K562 (cell line): ENCODE measurements around the gene TSC22D3. TPM values are rescaled to one million over a fixed set of nuclear protein-coding genes. Genes with fewer than 3 reads are reported as not detected.

Source experiments
- ATF7 ChIP-seq: fragments of 450-650 bp; IDR thresholded peaks from 2 replicates; pipeline ENCODE4 v1.7.1; 2014; ENCODE audit warnings: mild to moderate bottlenecking, moderate library complexity
- CBX5 ChIP-seq: IDR thresholded peaks from 2 replicates; pipeline ENCODE4 v1.6.1; 2014; ENCODE audit warnings: low read depth, borderline replicate concordance
- DDX20 ChIP-seq: fragments of 450-650 bp; IDR thresholded peaks from 2 replicates; pipeline ENCODE4 v1.6.1; 2016; ENCODE audit warnings: missing genetic modification characterization, low read depth, mild to moderate bottlenecking, missing compliant biosample characterization, moderate library complexity
- ETV5 ChIP-seq: sonication (generic); formaldehyde crosslinking; IDR thresholded peaks from 2 replicates; pipeline ENCODE4 v1.4.0; 2020; ENCODE audit warnings: low read depth, mild to moderate bottlenecking, missing genetic modification reagents
- FOXA3 ChIP-seq, 2 experiments: fragments of 450-650 bp in 1 of 2; sonication (generic) in 1 of 2; formaldehyde crosslinking; IDR thresholded peaks in 1 of 2; conservative IDR thresholded peaks in 1 of 2; 2 replicates each; pipeline versions ENCODE4 v1.4.0 to v1.8.0; 2020 to 2022; ENCODE audit warnings: mild to moderate bottlenecking in 2 of 2, missing genetic modification reagents in 1 of 2
- HNRNPK ChIP-seq: fragments of 200-400 bp; formaldehyde crosslinking; IDR thresholded peaks from one replicate; pipeline ENCODE4 v1.6.1; 2018; ENCODE audit warnings: mild to moderate bottlenecking, low read depth, low read length; ENCODE audit not compliant: poor library complexity, severe bottlenecking
- HNRNPLL ChIP-seq: fragments of 200-400 bp; formaldehyde crosslinking; IDR thresholded peaks from 2 replicates; pipeline ENCODE4 v1.6.1; 2017; ENCODE audit warnings: low read length, low read depth, mild to moderate bottlenecking; ENCODE audit not compliant: poor library complexity, severe bottlenecking
- MAZ ChIP-seq, 2 experiments: fragments of 450-650 bp in 1 of 2; sonication (generic) in 1 of 2; formaldehyde crosslinking; IDR thresholded peaks in 1 of 2; conservative IDR thresholded peaks in 1 of 2; 2 replicates each; pipeline versions ENCODE4 v1.4.0 to v1.5.0; 2020; ENCODE audit warnings: mild to moderate bottlenecking in 1 of 2, missing genetic modification reagents in 1 of 2
- MED1 ChIP-seq: sonication (generic); formaldehyde crosslinking; IDR thresholded peaks from 2 replicates; pipeline ENCODE4 v1.8.1; 2023; ENCODE audit warnings: missing genetic modification reagents, borderline replicate concordance
- MTA3 ChIP-seq: fragments of 450-650 bp; formaldehyde crosslinking; IDR thresholded peaks from 2 replicates; pipeline ENCODE4 v1.6.1; 2017; ENCODE audit warnings: mild to moderate bottlenecking, borderline replicate concordance
- NONO ChIP-seq, 2 experiments: fragments of 200-400 bp in 1 of 2; fragments of 450-650 bp in 1 of 2; formaldehyde crosslinking in 1 of 2; IDR thresholded peaks; 2 replicates each; pipeline ENCODE4 v1.6.1; 2017; ENCODE audit warnings: low read depth in 2 of 2, mild to moderate bottlenecking in 2 of 2, moderate library complexity in 2 of 2, low read length in 1 of 2
- NR2F6 ChIP-seq: fragments of 450-650 bp; formaldehyde crosslinking; IDR thresholded peaks from 2 replicates; pipeline ENCODE4 v1.4.0; 2020; ENCODE audit warnings: mild to moderate bottlenecking
- RAD51 ChIP-seq: fragments of 450-650 bp; IDR thresholded peaks from 2 replicates; pipeline ENCODE4 v1.7.1; 2016; ENCODE audit warnings: low read depth, mild to moderate bottlenecking, borderline replicate concordance
- RCOR1 ChIP-seq, 2 experiments: IDR thresholded peaks; 2 replicates each; pipeline ENCODE4 v1.6.1; 2012; ENCODE audit warnings: low read depth in 2 of 2, low read length in 2 of 2, borderline replicate concordance in 1 of 2, improper control_type of control experiment in 1 of 2
- SNIP1 ChIP-seq: fragments of 450-650 bp; IDR thresholded peaks from 2 replicates; pipeline ENCODE4 v1.7.1; 2017; ENCODE audit warnings: low read depth, mild to moderate bottlenecking
- SP2 ChIP-seq: IDR thresholded peaks from 2 replicates; pipeline ENCODE4 v1.6.1; 2011; ENCODE audit warnings: mild to moderate bottlenecking, low read depth, low read length, moderate library complexity; ENCODE audit not compliant: poor library complexity, severe bottlenecking; ENCODE audit errors: extremely low read depth
- SRF ChIP-seq, 2 experiments: fragments of 250-450, 450-650 bp in 1 of 2; sonication (Bioruptor Pico) in 1 of 2; sonication (generic) in 1 of 2; formaldehyde crosslinking; IDR thresholded peaks; 2 replicates each; pipeline versions ENCODE4 v1.5.0 to v1.5.1; 2020 to 2022; ENCODE audit warnings: mild to moderate bottlenecking in 1 of 2, missing genetic modification reagents in 1 of 2
- XRCC4 ChIP-seq: IDR thresholded peaks from one replicate; pipeline ENCODE4 v1.6.1; 2011; ENCODE audit not compliant: insufficient read depth, insufficient read length; ENCODE audit errors: extremely low read depth
- ZNF785 ChIP-seq: fragments of 250-450 bp; sonication (Bioruptor Pico); IDR thresholded peaks from 2 replicates; pipeline ENCODE4 v1.4.0; 2020; ENCODE audit warnings: mild to moderate bottlenecking
- polyA plus RNA-seq, 8 experiments: library from polyadenylated mRNA; depleted of rRNA in 4 of 8; stranded (reverse) in 5 of 8; unstranded in 3 of 8; fragments of >200 nt; fragmentation: Nextera tagmentation in 2 of 8; fragmentation: Illumina TruSeq in 1 of 8; extraction: Ambion mirVana in 2 of 8; extraction: Trizol in 1 of 8; gene quantifications; 2 replicates each; pipeline versions ENCODE4 v1.2.1 to v1.2.3, GENCODE V29; 2011 to 2014; ENCODE audit warnings: inconsistent platforms in 1 of 8, missing spikeins in 1 of 8
- total RNA-seq, 7 experiments: library from RNA; depleted of rRNA in 6 of 7; stranded (reverse); fragments of >200 nt in 6 of 7; fragmentation: Illumina TruSeq in 2 of 7; extraction: Trizol in 2 of 7; gene quantifications; 2 replicates each; pipeline versions ENCODE4 v1.2.1 to v1.2.3, GENCODE V29; 2011 to 2021; ENCODE audit warnings: low replicate concordance in 1 of 7
- TF ChIP-seq, protein P1 (sequence below): fragments of 200-800 bp; sonication (Bioruptor generic); IDR thresholded peaks from 2 replicates; pipeline ENCODE4 v1.6.1; 2017; ENCODE audit warnings: missing genetic modification characterization, missing compliant biosample characterization
- TF ChIP-seq, protein P2 (sequence below): fragments of 250-450 bp; sonication (Bioruptor Pico); IDR thresholded peaks from 2 replicates; pipeline ENCODE4 v1.8.0; 2021; ENCODE audit warnings: moderate library complexity, mild to moderate bottlenecking, inconsistent platforms
- TF ChIP-seq, protein P3 (sequence below), 2 experiments: IDR thresholded peaks; 2 replicates each; pipeline ENCODE4 v1.6.1; 2012; ENCODE audit warnings: improper control_type of control experiment in 2 of 2, low read depth in 2 of 2, low read length in 2 of 2, borderline replicate concordance in 1 of 2

The TSC22D3 gene
- total and polyA plus RNA-seq, 9 of the 15 experiments (the other 6 are each of a cell fraction or from before 2014, with no cell fraction given) = 0.48 to 3.0 (median 0.87) TPM

DNA sequence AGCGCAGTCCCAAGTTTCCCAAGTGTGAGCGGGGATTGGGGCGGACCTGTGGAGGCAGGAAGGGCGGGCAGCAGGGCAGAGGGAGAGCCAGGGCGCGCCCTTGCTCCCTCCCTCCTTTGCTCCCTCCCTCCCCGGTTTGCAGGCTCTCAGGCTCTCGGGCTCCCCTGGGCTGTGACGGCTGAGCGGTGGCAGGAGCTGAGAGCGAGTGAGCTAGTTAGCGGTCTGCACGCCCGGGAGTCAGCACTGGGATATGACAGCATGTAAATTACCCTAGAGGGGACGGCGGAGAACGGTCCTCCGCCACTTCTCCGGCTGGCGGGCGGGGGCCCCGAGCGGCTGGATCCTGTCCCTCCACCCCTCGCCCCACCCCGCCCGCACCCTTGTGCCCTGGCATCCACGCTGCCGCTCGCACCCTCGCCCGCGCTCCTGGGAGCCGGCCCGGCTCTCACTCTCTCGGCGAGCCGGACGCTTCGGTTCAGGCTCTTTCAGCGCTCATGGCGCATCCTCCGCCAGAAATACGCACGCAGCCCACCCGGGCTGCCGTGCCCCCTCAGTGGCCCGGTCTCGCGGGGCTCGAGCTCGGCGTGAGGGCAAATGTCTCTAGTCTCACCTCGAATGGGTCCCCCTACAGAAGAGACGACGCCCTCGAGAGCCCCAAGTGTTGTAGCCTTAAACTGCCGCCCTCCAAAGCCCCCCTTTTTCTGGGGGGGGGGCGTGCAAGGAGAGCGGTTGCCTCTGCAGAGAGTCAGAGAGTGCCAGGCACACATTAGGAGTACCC is at the start of gene TSC22D3 (continued):
- TF ChIP-seq, protein P1, sequence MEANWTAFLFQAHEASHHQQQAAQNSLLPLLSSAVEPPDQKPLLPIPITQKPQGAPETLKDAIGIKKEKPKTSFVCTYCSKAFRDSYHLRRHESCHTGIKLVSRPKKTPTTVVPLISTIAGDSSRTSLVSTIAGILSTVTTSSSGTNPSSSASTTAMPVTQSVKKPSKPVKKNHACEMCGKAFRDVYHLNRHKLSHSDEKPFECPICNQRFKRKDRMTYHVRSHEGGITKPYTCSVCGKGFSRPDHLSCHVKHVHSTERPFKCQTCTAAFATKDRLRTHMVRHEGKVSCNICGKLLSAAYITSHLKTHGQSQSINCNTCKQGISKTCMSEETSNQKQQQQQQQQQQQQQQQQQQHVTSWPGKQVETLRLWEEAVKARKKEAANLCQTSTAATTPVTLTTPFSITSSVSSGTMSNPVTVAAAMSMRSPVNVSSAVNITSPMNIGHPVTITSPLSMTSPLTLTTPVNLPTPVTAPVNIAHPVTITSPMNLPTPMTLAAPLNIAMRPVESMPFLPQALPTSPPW (CRISPR knock-in tag) = peak; percentile 49
- TF ChIP-seq ETV5 (CRISPR knock-in tag) (no peak), SNIP1 (no peak), MAZ (CRISPR knock-in tag; conservative IDR thresholded peaks at IDR 0.05 in 1 of 2, IDR thresholded peaks at IDR 0.05 in 1 of 2) (peak; percentile 48 to 93; a peak in 2 of 4 replicates), MED1 (CRISPR knock-in tag) (no peak), CBX5 (no peak), MTA3 (no peak), HNRNPK (no peak), ATF7 (no peak), HNRNPLL (peak; percentile 96), NONO (IDR thresholded peaks at IDR 0.05; ENCODE audit: low read depth in 2 of 2, low read length in 1 of 2) (no peak), ZNF785 (no peak), DDX20 (tag) (no peak), RCOR1 (IDR thresholded peaks at IDR 0.05; ENCODE audit: borderline replicate concordance in 1 of 2, low read depth in 2 of 2, low read length in 2 of 2) (no peak), NR2F6 (CRISPR knock-in tag) (no peak), SRF (CRISPR knock-in tag; IDR thresholded peaks at IDR 0.05) (no peak), RAD51 (no peak), FOXA3 (CRISPR knock-in tag; conservative IDR thresholded peaks at IDR 0.05 in 1 of 2, IDR thresholded peaks at IDR 0.05 in 1 of 2) (no peak), XRCC4 (no peak), SP2 (no peak)
- TF ChIP-seq, protein P2, sequence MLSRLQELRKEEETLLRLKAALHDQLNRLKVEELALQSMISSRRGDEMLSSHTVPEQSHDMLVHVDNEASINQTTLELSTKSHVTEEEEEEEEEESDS (CRISPR knock-in tag) = no peak
- TF ChIP-seq, protein P3, sequence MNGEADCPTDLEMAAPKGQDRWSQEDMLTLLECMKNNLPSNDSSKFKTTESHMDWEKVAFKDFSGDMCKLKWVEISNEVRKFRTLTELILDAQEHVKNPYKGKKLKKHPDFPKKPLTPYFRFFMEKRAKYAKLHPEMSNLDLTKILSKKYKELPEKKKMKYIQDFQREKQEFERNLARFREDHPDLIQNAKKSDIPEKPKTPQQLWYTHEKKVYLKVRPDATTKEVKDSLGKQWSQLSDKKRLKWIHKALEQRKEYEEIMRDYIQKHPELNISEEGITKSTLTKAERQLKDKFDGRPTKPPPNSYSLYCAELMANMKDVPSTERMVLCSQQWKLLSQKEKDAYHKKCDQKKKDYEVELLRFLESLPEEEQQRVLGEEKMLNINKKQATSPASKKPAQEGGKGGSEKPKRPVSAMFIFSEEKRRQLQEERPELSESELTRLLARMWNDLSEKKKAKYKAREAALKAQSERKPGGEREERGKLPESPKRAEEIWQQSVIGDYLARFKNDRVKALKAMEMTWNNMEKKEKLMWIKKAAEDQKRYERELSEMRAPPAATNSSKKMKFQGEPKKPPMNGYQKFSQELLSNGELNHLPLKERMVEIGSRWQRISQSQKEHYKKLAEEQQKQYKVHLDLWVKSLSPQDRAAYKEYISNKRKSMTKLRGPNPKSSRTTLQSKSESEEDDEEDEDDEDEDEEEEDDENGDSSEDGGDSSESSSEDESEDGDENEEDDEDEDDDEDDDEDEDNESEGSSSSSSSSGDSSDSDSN (IDR thresholded peaks at IDR 0.05; ENCODE audit: borderline replicate concordance in 1 of 2, low read depth in 2 of 2, low read length in 2 of 2) = 0 out of 4 replicates have a peak, but pooled peaks of 1 of the 2 experiments have one; percentile 67
